Sigmoid colon (tissue), 4 donors: ENCODE measurements around the gene ZNF639.

Source experiments
- CTCF ChIP-seq, 4 experiments: fragments of 450-650 bp in 3 of 4; fragments of 200-600 bp in 1 of 4; IDR thresholded peaks; one replicate each; pipeline ENCODE4 v1.5.1; 2016 to 2019; ENCODE audit warnings: antibody characterized with exemption in 4 of 4, mild to moderate bottlenecking in 3 of 4, moderate library complexity in 2 of 4
- EP300 ChIP-seq, 4 donors: sonication (generic); formaldehyde crosslinking; IDR thresholded peaks; one replicate each; pipeline ENCODE4 v1.6.1; 2017; ENCODE audit warnings: antibody characterized with exemption in 4 of 4
- POLR2AphosphoS5 ChIP-seq, 4 donors: sonication (generic); formaldehyde crosslinking; IDR thresholded peaks; one replicate each; pipeline ENCODE4 v1.6.1; 2017; ENCODE audit warnings: antibody characterized with exemption in 4 of 4

GRCh38 chr3:179321668-179322285, 1.1 kb upstream of the ZNF639 start:
- TF ChIP-seq CTCF (IDR thresholded peaks at IDR 0.05) (peak in 3 of 4 experiments; percentile 24 to 44 (median 36)), POLR2AphosphoS5 (IDR thresholded peaks at IDR 0.05) (no peak), EP300 (IDR thresholded peaks at IDR 0.05) (no peak)
